ENCODE measurements around the gene QRFP. TPM values are rescaled to one million over a fixed set of nuclear protein-coding genes. Genes with fewer than 3 reads are reported as not detected.

QRFP gene
- total RNA-seq, 1 experiment from 2014 or later = not detected

- H3K36me3 Mint-ChIP-seq (ENCODE audit: insufficient read depth in 1 of 3, low read depth in 3 of 3) = no peaks in the 10 kb centered on the region
- Histone ChIP-seq H3K27me3 (ENCODE audit: insufficient read depth, low read length) (no peaks in the 10 kb centered on the region), H2AK5ac (ENCODE audit: insufficient read length, low read length) (no peak overlapping the region), H3K4me2 (ENCODE audit: insufficient read depth, insufficient read length, low read length) (no peak overlapping the region), H3K4ac (ENCODE audit: low read depth, low read length) (no peak overlapping the region), H3K56ac (ENCODE audit: insufficient read length, low read depth, low read length) (no peak overlapping the region), H3K4me1 (ENCODE audit: insufficient read depth, low read length) (no peaks in the 10 kb centered on the region), H3K23me2 (ENCODE audit: insufficient read length, low read depth, low read length, poor library complexity, severe bottlenecking) (no peaks in the 10 kb centered on the region), H3K27ac (ENCODE audit: insufficient read length, low read depth, low read length) (no peak overlapping the region), H3K9ac (ENCODE audit: extremely low read depth, insufficient read length, low read length) (no peak overlapping the region), H2AFZ (ENCODE audit: low read length) (no peak overlapping the region), H4K20me1 (ENCODE audit: control insufficient read depth, insufficient read depth, insufficient read length) (no peaks in the 10 kb centered on the region), H3K18ac (ENCODE audit: insufficient read length, low read depth, low read length) (no peak overlapping the region), H2BK5ac (ENCODE audit: insufficient read length, low read length) (no peak overlapping the region), H2BK20ac (ENCODE audit: low read depth, low read length, poor library complexity, severe bottlenecking) (no peak overlapping the region), H4K5ac (ENCODE audit: insufficient read length, low read depth, low read length) (no peak overlapping the region), H2BK15ac (ENCODE audit: low read depth, low read length) (no peak overlapping the region), H4K8ac (replicated peaks; ENCODE audit: insufficient read length, low read depth, low read length) (no peak overlapping the region), H3T11ph (ENCODE audit: low read length) (no peak overlapping the region), H3K23ac (ENCODE audit: insufficient read length, low read depth, low read length) (no peak overlapping the region), H3K14ac (ENCODE audit: insufficient read depth, low read length) (no peak overlapping the region; the same call in 1 of the 2 replicates), H3K9me3 (ENCODE audit: control insufficient read depth, low read depth, low read length) (no peaks in the 10 kb centered on the region), H2BK12ac (ENCODE audit: insufficient read length, low read depth, low read length) (no peak overlapping the region), H4K91ac (ENCODE audit: insufficient read length, low read depth, low read length) (no peak overlapping the region), H3K79me1 (ENCODE audit: insufficient read depth, low read depth, low read length, poor library complexity, severe bottlenecking) (no peaks in the 10 kb centered on the region), H2BK120ac (ENCODE audit: low read depth, low read length, poor library complexity, severe bottlenecking) (no peak overlapping the region), H3K79me2 (ENCODE audit: insufficient read depth, low read length) (no peaks in the 10 kb centered on the region)
- TF ChIP-seq CTCF (conservative IDR thresholded peaks at IDR 0.05) = no peak
- no peaks in the 10 kb centered on the region for H3K9me3 Mint-ChIP-seq
- peak overlapping the region in 2 of 3 experiments; percentile 42 to 83; a peak in 4 of 7 replicates for H3K27ac Mint-ChIP-seq
- DNase-seq = no peak
- peak overlapping the region in 1 of 2 experiments; percentile 51; a peak in 1 of 5 replicates for H3K4me3 Mint-ChIP-seq
- H3K4me1 Mint-ChIP-seq = peaks cover 12 to 27% of the 10 kb centered on the region in 2 experiments
- no peaks in the 10 kb centered on the region for H3K27me3 Mint-ChIP-seq (ENCODE audit: low read depth)
- WGBS (ENCODE audit: extremely low coverage, insufficient read length, low lambda C conversion rate) = no CpG with 5 or more reads among the region's 38 CpGs
Measured at GRCh38 chr9:130912932-130913598, 16.5 kb upstream of the QRFP start.
